Neural progenitor cell (in vitro differentiated cells): ENCODE results near the gene MAMLD1. TPM values are rescaled to one million over a fixed set of nuclear protein-coding genes. Genes with fewer than 3 reads are reported as not detected.
"Not testable (repeated sequence)": the region's sequence is repeated elsewhere in the genome, so short reads cannot be mapped to it uniquely, and the experiment has no call there.

Source experiments
- DNase-seq: peaks from one replicate; pipeline ENCODE4 v3.0.0-alpha.2; 2016; ENCODE audit warnings: low spot score
- H2AFZ ChIP-seq: fragments of 200-600 bp; sonication (generic); replicated peaks from 2 replicates; pipeline ENCODE4 v1.6.1; 2016; ENCODE audit warnings: antibody characterized with exemption
- H3F3A ChIP-seq: fragments of 200-600 bp; sonication (generic); 2 replicates; pipeline ENCODE4 v1.6.1; 2016; ENCODE audit warnings: antibody characterized with exemption, low read depth
- H3K27ac ChIP-seq: fragments of 200-600 bp; sonication (generic); 2 replicates; pipeline ENCODE4 v1.5.1; 2016; ENCODE audit warnings: mild to moderate bottlenecking
- H3K27me3 ChIP-seq: fragments of 200-600 bp; sonication (generic); 2 replicates; pipeline ENCODE4 v1.6.1; 2016; ENCODE audit warnings: mild to moderate bottlenecking, moderate library complexity
- H3K36me3 ChIP-seq: fragments of 200-600 bp; sonication (generic); 2 replicates; pipeline ENCODE4 v1.5.1; 2016
- H3K4me1 ChIP-seq: fragments of 200-600 bp; sonication (generic); 2 replicates; pipeline ENCODE4 v1.6.1; 2016; ENCODE audit warnings: mixed run types
- H3K4me2 ChIP-seq: fragments of 200-600 bp; sonication (generic); 2 replicates; pipeline ENCODE4 v1.6.1; 2016
- H3K4me3 ChIP-seq: fragments of 200-600 bp; sonication (generic); 2 replicates; pipeline ENCODE4 v1.5.1; 2016
- H3K79me2 ChIP-seq: fragments of 200-600 bp; sonication (generic); 2 replicates; pipeline ENCODE4 v1.6.1; 2016; ENCODE audit warnings: low read depth
- H3K9ac ChIP-seq: fragments of 200-600 bp; sonication (generic); 2 replicates; pipeline ENCODE4 v1.6.1; 2016
- H3K9me3 ChIP-seq: fragments of 200-600 bp; sonication (generic); 2 replicates; pipeline ENCODE4 v1.5.1; 2016; ENCODE audit warnings: low read depth
- H4K20me1 ChIP-seq: fragments of 200-600 bp; sonication (generic); 2 replicates; pipeline ENCODE4 v1.6.1; 2016; ENCODE audit warnings: low read depth
- H3K27ac Mint-ChIP-seq: 3 replicates; pipeline ENCODE4 v1.8.0; 2021; ENCODE audit warnings: mixed read lengths
- H3K27me3 Mint-ChIP-seq: 2 replicates; pipeline ENCODE4 v1.8.0; 2022; ENCODE audit warnings: low read depth, mild to moderate bottlenecking, inconsistent platforms, moderate library complexity, mixed read lengths; ENCODE audit not compliant: insufficient read depth
- H3K36me3 Mint-ChIP-seq: 3 replicates; pipeline ENCODE4 v1.8.0; 2021; ENCODE audit warnings: mixed read lengths
- H3K4me1 Mint-ChIP-seq: 3 replicates; pipeline ENCODE4 v1.8.0; 2021; ENCODE audit warnings: mixed read lengths
- H3K4me3 Mint-ChIP-seq: 3 replicates; pipeline ENCODE4 v1.8.0; 2021; ENCODE audit warnings: mild to moderate bottlenecking, moderate library complexity, mixed read lengths
- H3K9me3 Mint-ChIP-seq: 3 replicates; pipeline ENCODE4 v1.8.0; 2020; ENCODE audit warnings: mixed read lengths
- EZH2 ChIP-seq: fragments of 200-600 bp; sonication (generic); IDR thresholded peaks from 2 replicates; pipeline ENCODE4 v1.6.1; 2017; ENCODE audit warnings: antibody characterized with exemption, mild to moderate bottlenecking, moderate library complexity
- EZH2phosphoT487 ChIP-seq: fragments of 200-600 bp; sonication (generic); IDR thresholded peaks from 2 replicates; pipeline ENCODE4 v1.6.1; 2017; ENCODE audit warnings: antibody characterized with exemption
- total RNA-seq: library from RNA; depleted of rRNA; stranded (reverse); fragments of >200 nt; gene quantifications from 2 replicates; pipeline ENCODE4 v1.2.3, GENCODE V29; 2015; ENCODE audit warnings: low replicate concordance
- TF ChIP-seq, protein P1 (sequence below): fragments of 200-600 bp; sonication (generic); IDR thresholded peaks from 2 replicates; pipeline ENCODE4 v1.5.1; 2017; ENCODE audit warnings: antibody characterized with exemption, mild to moderate bottlenecking

The MAMLD1 gene
- total RNA-seq, 1 donor from 2014 or later: not detected

DNA sequence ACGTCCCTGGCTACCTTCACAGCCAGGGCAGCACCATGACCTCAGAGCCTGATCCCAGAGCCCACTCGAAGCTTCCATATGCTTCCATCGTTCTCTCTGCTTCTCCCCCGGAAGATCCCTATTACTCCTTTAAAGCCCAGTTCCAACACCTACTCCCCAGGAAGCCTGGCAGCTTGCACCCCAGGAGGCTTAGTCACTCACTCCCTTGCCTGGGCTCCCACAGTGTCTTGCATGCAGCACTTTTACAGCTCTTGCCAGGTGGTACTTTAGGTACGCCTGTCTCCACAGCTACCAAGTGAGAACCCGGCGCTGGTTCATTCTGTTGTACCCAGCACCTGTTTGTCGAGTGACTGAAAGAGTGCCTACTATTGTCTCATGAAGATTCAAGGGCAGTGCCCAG is 24.5 kb upstream of the MAMLD1 start:
- no peaks in the 10 kb centered on the region for H4K20me1 ChIP-seq
- no peaks in the 10 kb centered on the region for H3K36me3 ChIP-seq
- Mint-ChIP-seq H3K4me1 (no peaks in the 10 kb centered on the region), H3K27me3 (peaks cover 6% of the 10 kb centered on the region), H3K27ac (no peak overlapping the region), H3K4me3 (no peak overlapping the region), H3K9me3 (peaks cover 7% of the 10 kb centered on the region), H3K36me3 (no peaks in the 10 kb centered on the region)
- H3K4me1 ChIP-seq: no peaks in the 10 kb centered on the region
- H3F3A ChIP-seq: no peaks in the 10 kb centered on the region
- H3K27me3 ChIP-seq: no peaks in the 10 kb centered on the region
- H3K79me2 ChIP-seq: no peaks in the 10 kb centered on the region
- no peak overlapping the region for H3K4me2 ChIP-seq
- H3K9me3 ChIP-seq: no peaks in the 10 kb centered on the region
- no peak overlapping the region for H3K4me3 ChIP-seq
- no peak overlapping the region for H2AFZ ChIP-seq
- TF ChIP-seq EZH2phosphoT487: no peak
- TF ChIP-seq EZH2: no peak
- TF ChIP-seq, protein P1, sequence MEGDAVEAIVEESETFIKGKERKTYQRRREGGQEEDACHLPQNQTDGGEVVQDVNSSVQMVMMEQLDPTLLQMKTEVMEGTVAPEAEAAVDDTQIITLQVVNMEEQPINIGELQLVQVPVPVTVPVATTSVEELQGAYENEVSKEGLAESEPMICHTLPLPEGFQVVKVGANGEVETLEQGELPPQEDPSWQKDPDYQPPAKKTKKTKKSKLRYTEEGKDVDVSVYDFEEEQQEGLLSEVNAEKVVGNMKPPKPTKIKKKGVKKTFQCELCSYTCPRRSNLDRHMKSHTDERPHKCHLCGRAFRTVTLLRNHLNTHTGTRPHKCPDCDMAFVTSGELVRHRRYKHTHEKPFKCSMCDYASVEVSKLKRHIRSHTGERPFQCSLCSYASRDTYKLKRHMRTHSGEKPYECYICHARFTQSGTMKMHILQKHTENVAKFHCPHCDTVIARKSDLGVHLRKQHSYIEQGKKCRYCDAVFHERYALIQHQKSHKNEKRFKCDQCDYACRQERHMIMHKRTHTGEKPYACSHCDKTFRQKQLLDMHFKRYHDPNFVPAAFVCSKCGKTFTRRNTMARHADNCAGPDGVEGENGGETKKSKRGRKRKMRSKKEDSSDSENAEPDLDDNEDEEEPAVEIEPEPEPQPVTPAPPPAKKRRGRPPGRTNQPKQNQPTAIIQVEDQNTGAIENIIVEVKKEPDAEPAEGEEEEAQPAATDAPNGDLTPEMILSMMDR: no peak
- H3K27ac ChIP-seq: no peak overlapping the region
- DNase-seq: no peak
- H3K9ac ChIP-seq: no peak overlapping the region

DNA sequence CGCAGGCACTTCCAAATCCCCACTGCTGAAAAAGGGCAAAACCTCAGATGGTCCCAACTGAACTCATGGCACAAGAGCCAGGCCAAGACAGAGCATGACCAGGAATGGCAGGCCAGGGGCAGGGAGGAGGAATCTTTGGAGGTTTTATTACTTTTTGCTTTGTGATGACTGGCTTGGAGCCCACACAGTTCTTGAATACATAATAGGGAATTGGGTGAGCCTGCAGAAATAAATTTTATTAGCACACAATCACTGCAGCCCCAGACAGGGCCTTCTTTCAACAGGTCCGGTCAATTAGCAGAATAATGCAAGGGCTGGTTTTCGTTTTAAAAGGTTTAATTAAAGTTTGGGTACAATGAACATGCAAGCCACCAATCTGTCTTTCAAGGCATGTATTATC is 23.4 kb upstream of the MAMLD1 start:
- no peak overlapping the region for H2AFZ ChIP-seq
- Mint-ChIP-seq H3K4me1 (no peaks in the 10 kb centered on the region), H3K4me3 (no peak overlapping the region), H3K27me3 (peaks cover 6% of the 10 kb centered on the region), H3K36me3 (no peaks in the 10 kb centered on the region), H3K9me3 (peaks cover 9% of the 10 kb centered on the region), H3K27ac (no peak overlapping the region)
- no peaks in the 10 kb centered on the region for H3F3A ChIP-seq
- no peaks in the 10 kb centered on the region for H3K4me1 ChIP-seq
- no peak for DNase-seq
- H3K4me3 ChIP-seq: no peak overlapping the region
- H3K9me3 ChIP-seq: no peaks in the 10 kb centered on the region
- H3K27ac ChIP-seq: no peak overlapping the region
- H3K79me2 ChIP-seq: no peaks in the 10 kb centered on the region
- no peaks in the 10 kb centered on the region for H4K20me1 ChIP-seq
- no peak overlapping the region for H3K9ac ChIP-seq
- no peak for TF ChIP-seq EZH2
- TF ChIP-seq, protein P1: no peak
- no peak for TF ChIP-seq EZH2phosphoT487
- H3K27me3 ChIP-seq: no peaks in the 10 kb centered on the region
- no peak overlapping the region for H3K4me2 ChIP-seq
- H3K36me3 ChIP-seq: no peaks in the 10 kb centered on the region

DNA sequence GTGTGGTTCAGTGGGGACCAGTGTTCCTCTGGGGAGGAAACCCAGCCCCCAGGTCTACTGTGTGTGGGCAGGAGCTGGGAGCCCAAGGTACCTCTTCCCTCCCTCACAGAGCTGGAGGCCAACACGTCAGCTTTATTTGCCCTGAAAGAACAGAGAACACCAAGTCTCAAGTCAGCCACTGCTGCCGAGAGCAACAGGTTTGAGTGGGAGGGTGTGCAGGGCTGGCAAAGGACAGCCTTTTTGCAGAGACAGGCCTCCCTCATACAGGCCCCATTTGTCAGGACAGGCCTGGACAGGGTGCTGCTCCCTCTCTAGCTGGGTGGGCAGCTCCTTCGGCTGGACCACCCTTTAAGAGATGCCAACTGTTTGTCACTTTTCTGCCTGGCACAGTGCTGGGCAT is 22.8 kb upstream of the MAMLD1 start:
- H3F3A ChIP-seq, H3K4me1 Mint-ChIP-seq, DNase-seq, H4K20me1 ChIP-seq, H3K4me2 ChIP-seq, H3K4me3 Mint-ChIP-seq, H3K27ac ChIP-seq, H3K9me3 Mint-ChIP-seq, H3K27me3 Mint-ChIP-seq, H2AFZ ChIP-seq, H3K79me2 ChIP-seq, H3K4me3 ChIP-seq, H3K9me3 ChIP-seq, H3K4me1 ChIP-seq, H3K36me3 Mint-ChIP-seq, H3K9ac ChIP-seq, H3K27ac Mint-ChIP-seq, H3K27me3 ChIP-seq, H3K36me3 ChIP-seq: not testable (repeated sequence)

DNA sequence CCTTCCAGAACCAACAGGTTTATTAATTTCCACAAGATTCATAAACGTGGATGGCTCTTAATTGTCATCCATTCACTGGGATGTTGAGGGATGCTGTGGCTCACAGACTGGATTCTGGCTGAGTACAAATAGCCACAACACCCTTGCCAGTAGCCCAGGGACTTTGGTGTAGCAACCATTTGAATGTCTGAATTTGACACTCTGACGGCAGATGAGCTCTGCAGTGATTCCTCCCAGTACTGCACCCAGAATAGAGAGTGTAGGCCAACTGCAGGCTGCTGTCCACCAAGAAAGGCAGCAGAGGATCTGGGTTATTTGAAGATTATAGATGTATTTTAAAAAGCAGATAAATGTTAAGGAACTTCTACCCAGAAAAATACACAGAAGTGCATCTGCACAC is 15.6 kb upstream of the MAMLD1 start:
- Mint-ChIP-seq H3K9me3 (peaks cover 12% of the 10 kb centered on the region), H3K27ac (no peak overlapping the region), H3K36me3 (no peaks in the 10 kb centered on the region), H3K4me3 (no peak overlapping the region), H3K4me1 (peaks cover 4% of the 10 kb centered on the region), H3K27me3 (peaks cover 8% of the 10 kb centered on the region)
- Histone ChIP-seq H3K4me2 (no peak overlapping the region), H2AFZ (no peak overlapping the region), H3K4me1 (no peaks in the 10 kb centered on the region), H3K9me3 (peaks cover 4% of the 10 kb centered on the region), H3K79me2 (no peaks in the 10 kb centered on the region), H3K27me3 (no peaks in the 10 kb centered on the region), H3K9ac (no peak overlapping the region), H3F3A (no peaks in the 10 kb centered on the region), H3K27ac (no peak overlapping the region), H4K20me1 (no peaks in the 10 kb centered on the region), H3K36me3 (no peaks in the 10 kb centered on the region), H3K4me3 (no peak overlapping the region)
- TF ChIP-seq EZH2 (no peak), EZH2phosphoT487 (no peak)
- TF ChIP-seq, protein P1: no peak
- DNase-seq: no peak
